AG09309 (cell line): ENCODE results near the gene CYTH4.

Experiments
- DNase-seq: peaks from one replicate; pipeline ENCODE4 v3.0.0-alpha.2; 2010; ENCODE audit warnings: low read depth
- H3K4me3 ChIP-seq: 2 replicates; pipeline ENCODE4 v1.5.1; 2011; ENCODE audit warnings: mild to moderate bottlenecking, low read depth, low read length, moderate library complexity; ENCODE audit not compliant: control insufficient read depth
- CTCF ChIP-seq: IDR thresholded peaks from 2 replicates; pipeline ENCODE4 v1.5.1; 2011; ENCODE audit warnings: mild to moderate bottlenecking, low read depth, low read length, inconsistent platforms; ENCODE audit not compliant: insufficient read depth, control insufficient read depth; ENCODE audit errors: missing control alignments

Gene CYTH4

GRCh38 chr22:37304595-37305343, 22.5 kb downstream of the CYTH4 start:
- no peak for DNase-seq
- H3K4me3 ChIP-seq, result no peak overlapping the region
- no peak for TF ChIP-seq CTCF

GRCh38 chr22:37305887-37306286, 23.6 kb downstream of the CYTH4 start:
- no peak for DNase-seq
- no peak for TF ChIP-seq CTCF

GRCh38 chr22:37306494-37306829, 24.2 kb downstream of the CYTH4 start:
- no peak for DNase-seq
- TF ChIP-seq CTCF, result no peak
- H3K4me3 ChIP-seq, result no peak overlapping the region

More at GRCh38 chr22:37305887-37306286, 23.6 kb downstream of the CYTH4 start:
- no peak overlapping the region for H3K4me3 ChIP-seq

GRCh38 chr22:37308385-37309200, 26.3 kb downstream of the CYTH4 start:
- no peak for TF ChIP-seq CTCF
- H3K4me3 ChIP-seq, result no peak overlapping the region
- no peak for DNase-seq

- no peak overlapping the region for H3K4me3 ChIP-seq
- DNase-seq, result no peak
These were observed 27.1 kb downstream of the CYTH4 start for GRCh38 chr22:37309211-37310074.

More at GRCh38 chr22:37309211-37310074, 27.1 kb downstream of the CYTH4 start:
- no peak for TF ChIP-seq CTCF
